KMS-11 (cell line): ENCODE results near the gene PPP2R5E.

Experiments used
- H2AFZ ChIP-seq: fragments of 200-600 bp; sonication (generic); 2 replicates; pipeline ENCODE4 v1.6.1; 2016; ENCODE audit warnings: antibody characterized with exemption, mixed run types, low read depth
- H3K27ac ChIP-seq: fragments of 200-600 bp; sonication (generic); 2 replicates; pipeline ENCODE4 v1.6.1; 2016; ENCODE audit warnings: mild to moderate bottlenecking, mixed run types
- H3K27me3 ChIP-seq: fragments of 200-600 bp; sonication (generic); 2 replicates; pipeline ENCODE4 v1.6.1; 2017; ENCODE audit warnings: mild to moderate bottlenecking, low read depth, mixed run types, moderate library complexity; ENCODE audit not compliant: insufficient read depth
- H3K36me3 ChIP-seq: fragments of 200-600 bp; sonication (generic); 2 replicates; pipeline ENCODE4 v1.6.1; 2017; ENCODE audit warnings: mild to moderate bottlenecking, mixed run types; ENCODE audit not compliant: insufficient read depth
- H3K4me1 ChIP-seq: fragments of 200-600 bp; sonication (generic); 2 replicates; pipeline ENCODE4 v1.6.1; 2016; ENCODE audit warnings: mild to moderate bottlenecking, low read depth, mixed run types; ENCODE audit not compliant: poor library complexity, severe bottlenecking
- H3K4me2 ChIP-seq: fragments of 200-600 bp; sonication (generic); 2 replicates; pipeline ENCODE4 v1.7.0; 2016; ENCODE audit warnings: mild to moderate bottlenecking, mixed run types
- H3K4me3 ChIP-seq: fragments of 200-600 bp; sonication (generic); IDR thresholded peaks from 2 replicates; pipeline ENCODE4 v1.6.1; 2017; ENCODE audit warnings: low read depth, low read length, mixed read lengths; ENCODE audit not compliant: insufficient read depth
- H3K79me2 ChIP-seq: fragments of 200-600 bp; sonication (generic); 2 replicates; pipeline ENCODE4 v1.6.1; 2016; ENCODE audit warnings: low read depth, mixed run types; ENCODE audit not compliant: insufficient read depth
- H3K9ac ChIP-seq: fragments of 200-600 bp; sonication (generic); 2 replicates; pipeline ENCODE4 v1.6.1; 2016; ENCODE audit warnings: mild to moderate bottlenecking, mixed run types
- H4K20me1 ChIP-seq: fragments of 200-600 bp; sonication (generic); 2 replicates; pipeline ENCODE4 v1.6.1; 2016; ENCODE audit warnings: mild to moderate bottlenecking, mixed run types; ENCODE audit not compliant: insufficient read depth
- CTCF ChIP-seq: fragments of 200-600 bp; sonication (generic); conservative IDR thresholded peaks from 2 replicates; pipeline ENCODE4 v1.6.1; 2017; ENCODE audit warnings: low read depth, mild to moderate bottlenecking, antibody characterized with exemption, low read length, moderate library complexity, mixed read lengths

The PPP2R5E gene

GRCh38 chr14:63555572-63555971, 12.4 kb upstream of the PPP2R5E start:
- H3K9ac ChIP-seq = no peak overlapping the region
- H3K27ac ChIP-seq = no peak overlapping the region
- no peaks in the 10 kb centered on the region for H3K27me3 ChIP-seq
- no peaks in the 10 kb centered on the region for H3K36me3 ChIP-seq
- no peak overlapping the region for H3K4me2 ChIP-seq
- no peak overlapping the region for H3K4me3 ChIP-seq
- H3K4me1 ChIP-seq = no peaks in the 10 kb centered on the region
- H3K79me2 ChIP-seq = no peaks in the 10 kb centered on the region
- H4K20me1 ChIP-seq = no peaks in the 10 kb centered on the region
- H2AFZ ChIP-seq = no peak overlapping the region
- TF ChIP-seq CTCF = no peak

GRCh38 chr14:63551332-63551731, 8.2 kb upstream of the PPP2R5E start:
- Histone ChIP-seq H3K4me3 (no peak overlapping the region), H3K4me1 (no peaks in the 10 kb centered on the region), H3K27ac (no peak overlapping the region), H4K20me1 (no peaks in the 10 kb centered on the region), H3K27me3 (no peaks in the 10 kb centered on the region), H3K79me2 (no peaks in the 10 kb centered on the region), H3K9ac (no peak overlapping the region), H3K36me3 (no peaks in the 10 kb centered on the region), H3K4me2 (no peak overlapping the region), H2AFZ (no peak overlapping the region)
- no peak for TF ChIP-seq CTCF

GRCh38 chr14:63547798-63548335, 4.7 kb upstream of the PPP2R5E start:
- no peak for TF ChIP-seq CTCF
- Histone ChIP-seq H3K4me1 (peaks cover 6% of the 10 kb centered on the region), H3K27me3 (no peaks in the 10 kb centered on the region), H3K4me2 (no peak overlapping the region), H3K9ac (no peak overlapping the region), H3K79me2 (no peaks in the 10 kb centered on the region), H4K20me1 (no peaks in the 10 kb centered on the region), H3K4me3 (no peak overlapping the region), H3K36me3 (no peaks in the 10 kb centered on the region), H3K27ac (no peak overlapping the region), H2AFZ (no peak overlapping the region)

- no peak for TF ChIP-seq CTCF
- Histone ChIP-seq H3K4me3 (no peak overlapping the region), H3K27me3 (no peaks in the 10 kb centered on the region), H3K36me3 (no peaks in the 10 kb centered on the region), H4K20me1 (0 out of 2 replicates have a peak, but pooled peaks cover 4% of the 10 kb centered on the region), H3K9ac (no peak overlapping the region), H3K4me2 (no peak overlapping the region), H3K79me2 (peaks cover 21% of the 10 kb centered on the region), H2AFZ (no peak overlapping the region), H3K4me1 (peaks cover 17% of the 10 kb centered on the region), H3K27ac (no peak overlapping the region)
Measured at GRCh38 chr14:63545431-63545830, 2.3 kb upstream of the PPP2R5E start.
